GM12878 (cell line): ENCODE results near the gene FTO. TPM values are rescaled to one million over a fixed set of nuclear protein-coding genes. Genes with fewer than 3 reads are reported as not detected.

Experiments used
- ATAC-seq: fragments of 200-7000 bp; cut with Tn5 transposase; 3 replicates; pipeline ENCODE4 v1.9.1; 2020; ENCODE audit warnings: mild to moderate bottlenecking, moderate library complexity
- BruUV-seq: library from RNA; stranded (reverse); fragments of 400-500 nt; replicated peaks from 2 replicates; lab custom pipeline; 2021; lab: Mats Ljungman, UMichigan
- CTCF ChIA-PET: fragments of 300-600 bp; sonication (Branson Sonifier 250); formaldehyde crosslinking; extraction: SDS; loops from one replicate; lab custom pipeline; 2021; ENCODE audit warnings: inconsistent platforms; lab: Yijun Ruan, JAX
- POLR2A ChIA-PET: fragments of 350-600 bp; formaldehyde crosslinking; extraction: SDS; loops from one replicate; lab custom pipeline; 2021; ENCODE audit warnings: inconsistent platforms; lab: Charles Lee
- RAD21 ChIA-PET: fragments of 300-600 bp; sonication (Branson Sonifier 250); formaldehyde crosslinking; loops from one replicate; lab custom pipeline; 2023; ENCODE audit warnings: antibody characterized with exemption; ENCODE audit not compliant: unreplicated experiment; lab: Charles Lee
- SMC1A ChIA-PET: fragments of 300-600 bp; sonication (Branson Sonifier 250); formaldehyde crosslinking; loops from one replicate; lab custom pipeline; 2023; ENCODE audit not compliant: unreplicated experiment, uncharacterized antibody; lab: Charles Lee
- DNase-seq: peaks from one replicate; pipeline ENCODE4 v3.0.0-alpha.2; 2011; ENCODE audit warnings: low read depth, low spot score
- FAIRE-seq: peaks from 3 replicates; lab custom pipeline; 2011; peaks lifted over from hg19 to GRCh38; lab: Jason Lieb, UNC
- H2AFZ ChIP-seq: 2 replicates; pipeline ENCODE4 v1.6.0; 2011; ENCODE audit warnings: low read depth, low read length, control low read depth; ENCODE audit not compliant: control insufficient read depth
- H3K27ac ChIP-seq: 2 replicates; pipeline ENCODE4 v1.5.1; 2011; ENCODE audit warnings: control low read depth; ENCODE audit not compliant: control insufficient read depth, insufficient read depth
- H3K27me3 ChIP-seq, 2 experiments: replicated peaks in 1 of 2; 2 replicates each; pipeline versions ENCODE4 v1.6.0 to v1.6.1; 2011; ENCODE audit warnings: low read length in 1 of 2; ENCODE audit not compliant: control insufficient read depth in 2 of 2, insufficient read depth in 2 of 2
- H3K36me3 ChIP-seq, 2 experiments: 2 replicates each; pipeline ENCODE4 v1.5.1; 2011; ENCODE audit warnings: low read length in 1 of 2; ENCODE audit not compliant: control insufficient read depth in 2 of 2, insufficient read depth in 2 of 2
- H3K4me1 ChIP-seq: 2 replicates; pipeline ENCODE4 v1.6.1; 2011; ENCODE audit warnings: mild to moderate bottlenecking, low read length, moderate library complexity, mixed read lengths; ENCODE audit not compliant: control insufficient read depth, insufficient read depth
- H3K4me2 ChIP-seq: 2 replicates; pipeline ENCODE4 v1.6.0; 2011; ENCODE audit warnings: control low read depth; ENCODE audit not compliant: control insufficient read depth, insufficient read depth
- H3K4me3 ChIP-seq: fragments of 200-600 bp; sonication (generic); 2 replicates; pipeline ENCODE4 v1.5.1; 2016
- H3K79me2 ChIP-seq: 2 replicates; pipeline ENCODE4 v1.6.0; 2011; ENCODE audit warnings: low read length; ENCODE audit not compliant: control insufficient read depth, insufficient read depth
- H3K9ac ChIP-seq: 2 replicates; pipeline ENCODE4 v1.8.0; 2011; ENCODE audit warnings: low read length, control low read depth, mixed read lengths; ENCODE audit not compliant: control insufficient read depth, insufficient read depth
- H3K9me3 ChIP-seq: replicated peaks from 3 replicates; pipeline ENCODE4 v1.5.1; 2011; ENCODE audit warnings: mild to moderate bottlenecking, low read length; ENCODE audit not compliant: control insufficient read depth, insufficient read depth
- H4K20me1 ChIP-seq: 2 replicates; pipeline ENCODE4 v1.6.0; 2011; ENCODE audit not compliant: control insufficient read depth, insufficient read depth
- ATF3 ChIP-seq: IDR thresholded peaks from 2 replicates; pipeline ENCODE4 v1.6.1; 2011; ENCODE audit warnings: low read depth, mild to moderate bottlenecking, low read length, moderate library complexity, borderline replicate concordance; ENCODE audit errors: extremely low read depth
- BCL11A ChIP-seq: IDR thresholded peaks from 2 replicates; pipeline ENCODE4 v1.6.1; 2011; ENCODE audit warnings: low read depth, low read length
- CBFB ChIP-seq: IDR thresholded peaks from 2 replicates; pipeline ENCODE4 v1.6.1; 2016; ENCODE audit warnings: antibody characterized with exemption, low read depth
- CBX5 ChIP-seq: sonication (generic); IDR thresholded peaks from 2 replicates; pipeline ENCODE4 v1.6.1; 2016; ENCODE audit warnings: low read depth, moderate library complexity, mild to moderate bottlenecking, inconsistent platforms
- CHD1 ChIP-seq: IDR thresholded peaks from 2 replicates; pipeline ENCODE4 v1.6.1; 2012; ENCODE audit warnings: low read depth, low read length, improper control_type of control experiment
- CREB1 ChIP-seq: IDR thresholded peaks from 2 replicates; pipeline ENCODE4 v1.6.1; 2012; ENCODE audit warnings: low read depth, mild to moderate bottlenecking, inconsistent platforms
- E2F8 ChIP-seq: fragments of 450-650 bp; IDR thresholded peaks from 2 replicates; pipeline ENCODE4 v1.6.1; 2018; ENCODE audit warnings: mild to moderate bottlenecking, low read depth, moderate library complexity; ENCODE audit not compliant: partially characterized antibody
- IKZF1 ChIP-seq: fragments of 450-650 bp; conservative IDR thresholded peaks from 2 replicates; pipeline ENCODE4 v1.6.1; 2017; ENCODE audit warnings: antibody characterized with exemption, mild to moderate bottlenecking
- STAT3 ChIP-seq: IDR thresholded peaks from 2 replicates; pipeline ENCODE4 v1.6.1; 2011; ENCODE audit warnings: low read depth, low read length, improper control_type of control experiment
- YY1 ChIP-seq: IDR thresholded peaks from 2 replicates; pipeline ENCODE4 v1.6.1; 2011; ENCODE audit warnings: low read depth, mild to moderate bottlenecking, low read length
- ZZZ3 ChIP-seq: IDR thresholded peaks from 2 replicates; pipeline ENCODE4 v1.6.1; 2011; ENCODE audit warnings: low read depth; ENCODE audit not compliant: control insufficient read depth, insufficient read length
- WGBS: methylation state at CpG from one replicate; pipeline ENCODE4 v1.1.6; 2016; ENCODE audit warnings: low lambda C conversion rate; ENCODE audit not compliant: insufficient replicate concordance, insufficient coverage; ENCODE audit errors: missing lambda C conversion rate; 5-methylcytosine and 5-hydroxymethylcytosine counted together
- in situ Hi-C: fragments of 300-500 bp; cut with MboI; formaldehyde crosslinking; loops from 9 replicates; pipeline ENCODE4 v1.14.3; 2018; ENCODE audit warnings: mixed read lengths
- intact Hi-C: fragments of 100-400 bp; cut with micrococcal nuclease; formaldehyde crosslinking; loops from one replicate; pipeline ENCODE4 v1.14.2; 2022; ENCODE audit not compliant: unreplicated experiment
- polyA plus RNA-seq, 11 experiments: library from polyadenylated mRNA; depleted of rRNA in 4 of 11; unstranded in 6 of 11; stranded (reverse) in 5 of 11; fragments of >200 nt; fragmentation: Nextera tagmentation in 4 of 11; fragmentation: Illumina TruSeq in 1 of 11; extraction: Ambion mirVana in 4 of 11; extraction: Trizol in 1 of 11; gene quantifications; 1 replicate in 1 of 11; 2 replicates in 10 of 11; pipeline versions ENCODE4 v1.2.1 to v1.2.3, GENCODE V29; 2011 to 2016; ENCODE audit warnings: inconsistent platforms in 2 of 11, missing spikeins in 2 of 11, low read depth in 1 of 11
- total RNA-seq, 4 experiments: library from RNA; depleted of rRNA in 3 of 4; stranded (reverse); fragments of >200 nt in 3 of 4; fragmentation: Illumina TruSeq in 1 of 4; extraction: Trizol in 1 of 4; gene quantifications; 2 replicates each; pipeline versions ENCODE4 v1.2.1 to v1.2.3, GENCODE V29; 2013 to 2021

Gene FTO
- total and polyA plus RNA-seq, 10 of the 15 experiments (the other 5 are each of a cell fraction or from before 2014, with no cell fraction given), result 20.1 to 55.0 (median 47.0) TPM

GRCh38 chr16:53966821-53967571, 263.0 kb downstream of the FTO start:
- no peak for TF ChIP-seq ZZZ3
- no peak for TF ChIP-seq IKZF1
- TF ChIP-seq CREB1, result no peak
- no peak for TF ChIP-seq CBFB
- no peak for TF ChIP-seq BCL11A
- TF ChIP-seq CBX5, result no peak
- no peak for TF ChIP-seq STAT3
- TF ChIP-seq E2F8, result no peak
- TF ChIP-seq ATF3, result no peak
- TF ChIP-seq CHD1, result no peak
- no peak for TF ChIP-seq YY1
- Histone ChIP-seq H3K4me2 (no peak overlapping the region), H3K36me3 (no peaks in the 10 kb centered on the region), H2AFZ (no peak overlapping the region), H4K20me1 (no peaks in the 10 kb centered on the region), H3K4me1 (no peaks in the 10 kb centered on the region), H3K27me3 (no peaks in the 10 kb centered on the region), H3K4me3 (no peak overlapping the region), H3K79me2 (no peaks in the 10 kb centered on the region), H3K9ac (no peak overlapping the region), H3K9me3 (no peaks in the 10 kb centered on the region), H3K27ac (no peak overlapping the region)
- in situ Hi-C loops (no loop called here), intact Hi-C loops (no loop called here)
- ATAC-seq (no peak), DNase-seq (no peak), FAIRE-seq (no peak)
- no TSS peak for BruUV-seq
- WGBS, result 89% methylated on average over 14 of the region's 14 CpGs
- CTCF ChIA-PET, result no interaction called here
- SMC1A ChIA-PET, result no interaction called here
- POLR2A ChIA-PET, result no interaction called here
- RAD21 ChIA-PET, result no interaction called here
